Keratinocyte (primary cell): ENCODE measurements around the gene CLSTN2. TPM values are rescaled to one million over a fixed set of nuclear protein-coding genes. Genes with fewer than 3 reads are reported as not detected.

ENCODE experiments used
- DNase-seq: peaks from one replicate; pipeline ENCODE4 v3.0.0-alpha.2; 2011; ENCODE audit warnings: low read depth, missing footprints, low spot score
- FAIRE-seq: peaks from 2 replicates; lab custom pipeline; 2011; peaks lifted over from hg19 to GRCh38; lab: Jason Lieb, UNC
- H2AFZ ChIP-seq: 2 replicates; pipeline ENCODE4 v1.6.0; 2012; ENCODE audit warnings: low read length, control low read depth, inconsistent platforms; ENCODE audit not compliant: control insufficient read depth
- H3K27ac ChIP-seq: 2 replicates; pipeline ENCODE4 v1.5.1; 2011; ENCODE audit warnings: low read length; ENCODE audit not compliant: control insufficient read depth, insufficient read depth
- H3K27me3 ChIP-seq: 3 replicates; pipeline ENCODE4 v1.6.0; 2011; ENCODE audit warnings: low read length; ENCODE audit not compliant: control insufficient read depth, insufficient read depth; ENCODE audit errors: extremely low read depth
- H3K36me3 ChIP-seq, 2 experiments: 2 replicates in 1 of 2; 3 replicates in 1 of 2; pipeline ENCODE4 v1.5.1; 2011; ENCODE audit warnings: low read length in 2 of 2, mild to moderate bottlenecking in 1 of 2; ENCODE audit not compliant: control insufficient read depth in 2 of 2, insufficient read depth in 2 of 2; ENCODE audit errors: extremely low read depth in 1 of 2
- H3K4me1 ChIP-seq: 3 replicates; pipeline ENCODE4 v1.5.1; 2011; ENCODE audit warnings: low read length; ENCODE audit not compliant: control insufficient read depth, insufficient read depth; ENCODE audit errors: extremely low read depth
- H3K4me2 ChIP-seq: 3 replicates; pipeline ENCODE4 v1.6.0; 2011; ENCODE audit warnings: low read depth, low read length; ENCODE audit not compliant: control insufficient read depth, insufficient read depth; ENCODE audit errors: extremely low read depth
- H3K4me3 ChIP-seq, 3 experiments: fragments of 200-600 bp in 1 of 3; sonication (generic) in 1 of 3; 2 replicates in 2 of 3; 3 replicates in 1 of 3; pipeline ENCODE4 v1.5.1; 2011 to 2016; ENCODE audit warnings: low read length in 3 of 3, mild to moderate bottlenecking in 3 of 3, control low read depth in 2 of 3, inconsistent platforms in 1 of 3, low read depth in 1 of 3, mixed read lengths in 1 of 3, mixed run types in 1 of 3, moderate library complexity in 1 of 3; ENCODE audit not compliant: control insufficient read depth in 2 of 3, insufficient read depth in 2 of 3; ENCODE audit errors: extremely low read depth in 1 of 3
- H3K79me2 ChIP-seq: 2 replicates; pipeline ENCODE4 v1.6.0; 2012; ENCODE audit warnings: low read length; ENCODE audit not compliant: control insufficient read depth, insufficient read depth
- H3K9ac ChIP-seq: 3 replicates; pipeline ENCODE4 v1.6.0; 2011; ENCODE audit warnings: low read length; ENCODE audit not compliant: control insufficient read depth, insufficient read depth; ENCODE audit errors: extremely low read depth
- H3K9me1 ChIP-seq: 3 replicates; pipeline ENCODE4 v1.6.0; 2011; ENCODE audit warnings: low read length; ENCODE audit not compliant: control insufficient read depth, insufficient read depth; ENCODE audit errors: extremely low read depth
- H3K9me3 ChIP-seq: 2 replicates; pipeline ENCODE4 v1.5.1; 2012; ENCODE audit warnings: low read depth, low read length; ENCODE audit not compliant: control insufficient read depth
- H4K20me1 ChIP-seq: 3 replicates; pipeline ENCODE4 v1.6.0; 2011; ENCODE audit warnings: low read length; ENCODE audit not compliant: control insufficient read depth, insufficient read depth; ENCODE audit errors: extremely low read depth
- EZH2 ChIP-seq: IDR thresholded peaks from one replicate; pipeline ENCODE4 v1.6.1; 2012; ENCODE audit warnings: inconsistent platforms, mild to moderate bottlenecking, low read length, moderate library complexity
- dilution Hi-C: fragments of 300-500 bp; cut with MboI; formaldehyde crosslinking; loops from one replicate; pipeline ENCODE4 v1.7.0; 2020; ENCODE audit warnings: low sequenced_read_pairs; ENCODE audit not compliant: extremely low pct_ligation_motif_present
- polyA plus RNA-seq, 5 experiments: library from polyadenylated mRNA; depleted of rRNA in 3 of 5; stranded (reverse) in 3 of 5; stranded (forward) in 1 of 5; unstranded in 1 of 5; fragments of >200 nt; gene quantifications; 1 replicate in 1 of 5; 2 replicates in 3 of 5; 3 replicates in 1 of 5; pipeline versions ENCODE4 v1.2.1 to v1.2.3, GENCODE V29; 2011 to 2012; ENCODE audit warnings: missing spikeins in 2 of 5, low read depth in 1 of 5, low replicate concordance in 1 of 5
- TF ChIP-seq, protein P1 (sequence below), 3 experiments: IDR thresholded peaks in 1 of 3; conservative IDR thresholded peaks in 1 of 3; optimal IDR thresholded peaks in 1 of 3; 2 replicates in 2 of 3; 3 replicates in 1 of 3; pipeline versions ENCODE3 to v1.5.1; 2011; ENCODE audit warnings: low read length in 3 of 3, mild to moderate bottlenecking in 3 of 3, moderate library complexity in 2 of 3, control low read depth in 1 of 3, inconsistent platforms in 1 of 3; ENCODE audit not compliant: insufficient read depth in 2 of 3; ENCODE audit errors: extremely low read depth in 1 of 3

The CLSTN2 gene
- polyA plus RNA-seq, 1 donor (not counting 4 experiments of a cell fraction or from before 2014, with no cell fraction given): 0.09 TPM

DNA sequence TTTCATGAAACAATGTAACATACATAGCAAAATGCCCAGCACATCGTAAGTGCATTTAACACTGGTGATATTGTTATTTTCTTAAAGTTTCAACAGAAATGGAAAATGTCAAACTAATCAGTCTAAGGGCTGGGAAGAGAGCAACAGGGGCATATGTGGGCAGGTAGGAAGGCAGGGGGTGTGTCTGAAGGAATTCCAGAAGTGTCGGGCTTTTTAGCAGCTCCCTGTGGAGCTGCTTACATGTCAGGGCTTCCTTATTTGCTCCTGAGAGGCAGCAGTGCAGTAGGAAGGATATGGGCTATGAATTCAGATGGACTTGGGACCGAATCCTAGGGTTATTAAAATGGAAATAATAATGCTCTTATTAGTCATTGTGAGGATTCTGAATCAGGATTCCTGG lies 311.6 kb downstream of the CLSTN2 start:
- Histone ChIP-seq H3K9me1 (no peaks in the 10 kb centered on the region), H3K4me2 (no peak overlapping the region), H3K4me1 (no peaks in the 10 kb centered on the region), H2AFZ (no peak overlapping the region), H3K4me3 (no peak overlapping the region), H3K27ac (no peak overlapping the region), H3K9ac (no peak overlapping the region), H3K36me3 (no peaks in the 10 kb centered on the region), H4K20me1 (no peaks in the 10 kb centered on the region), H3K79me2 (no peaks in the 10 kb centered on the region), H3K9me3 (no peaks in the 10 kb centered on the region), H3K27me3 (no peaks in the 10 kb centered on the region)
- dilution Hi-C loops: no loop called here
- FAIRE-seq (no peak), DNase-seq (no peak)
- no peak for TF ChIP-seq EZH2
- TF ChIP-seq, protein P1, sequence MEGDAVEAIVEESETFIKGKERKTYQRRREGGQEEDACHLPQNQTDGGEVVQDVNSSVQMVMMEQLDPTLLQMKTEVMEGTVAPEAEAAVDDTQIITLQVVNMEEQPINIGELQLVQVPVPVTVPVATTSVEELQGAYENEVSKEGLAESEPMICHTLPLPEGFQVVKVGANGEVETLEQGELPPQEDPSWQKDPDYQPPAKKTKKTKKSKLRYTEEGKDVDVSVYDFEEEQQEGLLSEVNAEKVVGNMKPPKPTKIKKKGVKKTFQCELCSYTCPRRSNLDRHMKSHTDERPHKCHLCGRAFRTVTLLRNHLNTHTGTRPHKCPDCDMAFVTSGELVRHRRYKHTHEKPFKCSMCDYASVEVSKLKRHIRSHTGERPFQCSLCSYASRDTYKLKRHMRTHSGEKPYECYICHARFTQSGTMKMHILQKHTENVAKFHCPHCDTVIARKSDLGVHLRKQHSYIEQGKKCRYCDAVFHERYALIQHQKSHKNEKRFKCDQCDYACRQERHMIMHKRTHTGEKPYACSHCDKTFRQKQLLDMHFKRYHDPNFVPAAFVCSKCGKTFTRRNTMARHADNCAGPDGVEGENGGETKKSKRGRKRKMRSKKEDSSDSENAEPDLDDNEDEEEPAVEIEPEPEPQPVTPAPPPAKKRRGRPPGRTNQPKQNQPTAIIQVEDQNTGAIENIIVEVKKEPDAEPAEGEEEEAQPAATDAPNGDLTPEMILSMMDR (optimal IDR thresholded peaks at IDR 0.05 in 1 of 3, IDR thresholded peaks at IDR 0.05 in 1 of 3, conservative IDR thresholded peaks at IDR 0.05 in 1 of 3; ENCODE audit: extremely low read depth in 1 of 3, insufficient read depth in 2 of 3, low read length in 3 of 3): no peak

DNA sequence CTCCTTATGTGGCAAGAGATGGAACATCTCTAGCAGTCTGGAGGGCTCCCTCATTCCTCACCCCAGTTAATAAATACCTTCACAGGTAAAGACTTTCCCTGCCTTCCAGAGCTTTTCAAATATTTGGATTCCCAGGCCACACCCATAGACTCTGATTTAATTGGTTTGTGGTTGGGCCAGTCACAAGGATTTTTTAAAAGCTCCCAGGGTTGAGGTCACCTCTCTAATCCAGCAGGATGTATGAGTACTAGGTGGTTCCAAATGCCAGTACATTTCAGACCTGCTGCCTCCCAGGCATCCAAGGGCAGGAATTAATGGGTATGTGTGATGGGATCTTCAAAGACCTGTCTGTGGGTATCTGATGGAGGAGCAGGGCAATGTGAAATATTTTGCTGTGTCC lies 312.8 kb downstream of the CLSTN2 start:
- Histone ChIP-seq H3K9me3 (no peaks in the 10 kb centered on the region), H3K4me2 (no peak overlapping the region), H3K79me2 (no peaks in the 10 kb centered on the region), H3K4me3 (no peak overlapping the region), H3K9me1 (no peaks in the 10 kb centered on the region), H3K36me3 (no peaks in the 10 kb centered on the region), H3K9ac (no peak overlapping the region), H3K27ac (no peak overlapping the region), H2AFZ (no peak overlapping the region), H4K20me1 (no peaks in the 10 kb centered on the region), H3K4me1 (no peaks in the 10 kb centered on the region), H3K27me3 (peaks cover 3% of the 10 kb centered on the region)
- dilution Hi-C loops: no loop called here
- FAIRE-seq (no peak), DNase-seq (no peak)
- TF ChIP-seq, protein P1 (optimal IDR thresholded peaks at IDR 0.05 in 1 of 3, IDR thresholded peaks at IDR 0.05 in 1 of 3, conservative IDR thresholded peaks at IDR 0.05 in 1 of 3; ENCODE audit: extremely low read depth in 1 of 3, insufficient read depth in 2 of 3, low read length in 3 of 3): no peak
- TF ChIP-seq EZH2: no peak
